22Rv1 (cell line): Measurements from ENCODE around the gene DPH2.

ENCODE experiments used
- H3K27ac ChIP-seq: fragments of 450-650 bp; 2 replicates; pipeline ENCODE4 v1.5.1; 2017
- CTCF ChIP-seq: fragments of 450-650 bp; IDR thresholded peaks from 2 replicates; pipeline ENCODE4 v1.5.1; 2017; ENCODE audit warnings: mild to moderate bottlenecking
- ZFX ChIP-seq: fragments of 450-650 bp; IDR thresholded peaks from 2 replicates; pipeline ENCODE4 v1.6.1; 2017; ENCODE audit warnings: antibody characterized with exemption, borderline replicate concordance

DPH2 gene

GRCh38 chr1:43937179-43937865 lies 32.5 kb upstream of the DPH2 start:
- H3K27ac ChIP-seq, result peak overlapping the region; percentile 92
- TF ChIP-seq CTCF, result no peak
- no peak for TF ChIP-seq ZFX

GRCh38 chr1:43938383-43938782 lies 31.4 kb upstream of the DPH2 start:
- no peak overlapping the region for H3K27ac ChIP-seq
- TF ChIP-seq ZFX, result no peak
- no peak for TF ChIP-seq CTCF

GRCh38 chr1:43938892-43939587 lies 30.8 kb upstream of the DPH2 start:
- no peak overlapping the region for H3K27ac ChIP-seq
- TF ChIP-seq CTCF, result no peak
- TF ChIP-seq ZFX, result no peak

DNA sequence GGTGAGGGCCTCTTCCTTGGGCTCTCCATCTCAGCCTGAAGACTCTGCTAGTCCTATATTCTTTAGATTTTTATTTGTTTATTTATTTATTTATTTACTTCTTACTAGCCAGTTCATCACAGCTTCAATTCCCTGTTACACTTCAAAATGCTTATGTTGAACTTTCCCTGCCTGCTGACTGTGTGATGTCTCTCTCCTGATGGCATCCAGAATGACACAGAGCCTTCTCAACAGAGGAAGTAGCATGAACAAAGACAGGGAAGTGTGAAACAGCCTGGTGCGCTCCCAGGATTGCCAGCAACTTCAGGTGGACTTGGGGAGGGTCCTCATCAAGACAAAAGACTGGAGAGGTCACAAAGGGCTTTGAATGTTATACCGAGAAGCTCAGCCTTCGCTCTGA lies 27.4 kb upstream of the DPH2 start:
- H3K27ac ChIP-seq, result no peak overlapping the region
- TF ChIP-seq ZFX (no peak), CTCF (no peak)

DNA sequence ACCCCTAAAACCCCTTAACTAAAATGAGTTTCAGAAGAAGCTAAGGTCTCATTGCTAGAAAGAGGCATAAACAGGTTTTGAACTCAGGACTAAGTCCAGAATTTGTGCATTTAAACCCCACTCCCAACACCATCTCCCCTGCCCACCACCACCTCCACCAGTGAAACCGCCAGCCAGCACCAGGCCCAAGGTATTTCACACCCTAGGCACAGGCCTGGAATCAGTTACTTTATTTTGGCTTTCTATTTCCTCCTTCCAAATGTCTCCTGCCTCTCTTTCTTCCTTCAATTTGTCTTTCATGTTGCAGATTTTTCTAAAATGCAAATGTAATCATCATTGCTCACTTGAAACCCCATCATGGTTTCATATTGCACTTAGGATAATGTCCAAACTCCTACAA lies 24.9 kb upstream of the DPH2 start:
- peak overlapping the region; percentile 78; the same call in 1 of the 2 replicates for H3K27ac ChIP-seq
- no peak for TF ChIP-seq CTCF
- TF ChIP-seq ZFX, result no peak

- peak overlapping the region; percentile 78 for H3K27ac ChIP-seq
- TF ChIP-seq ZFX, result no peak
- no peak for TF ChIP-seq CTCF
Measured at GRCh38 chr1:43945674-43946235, 24.1 kb upstream of the DPH2 start.
